ENCODE measurements around the gene TGFB1. TPM values are rescaled to one million over a fixed set of nuclear protein-coding genes. Genes with fewer than 3 reads are reported as not detected.

Gene TGFB1
- total RNA-seq, 1 donor: 18.7 TPM

DNA sequence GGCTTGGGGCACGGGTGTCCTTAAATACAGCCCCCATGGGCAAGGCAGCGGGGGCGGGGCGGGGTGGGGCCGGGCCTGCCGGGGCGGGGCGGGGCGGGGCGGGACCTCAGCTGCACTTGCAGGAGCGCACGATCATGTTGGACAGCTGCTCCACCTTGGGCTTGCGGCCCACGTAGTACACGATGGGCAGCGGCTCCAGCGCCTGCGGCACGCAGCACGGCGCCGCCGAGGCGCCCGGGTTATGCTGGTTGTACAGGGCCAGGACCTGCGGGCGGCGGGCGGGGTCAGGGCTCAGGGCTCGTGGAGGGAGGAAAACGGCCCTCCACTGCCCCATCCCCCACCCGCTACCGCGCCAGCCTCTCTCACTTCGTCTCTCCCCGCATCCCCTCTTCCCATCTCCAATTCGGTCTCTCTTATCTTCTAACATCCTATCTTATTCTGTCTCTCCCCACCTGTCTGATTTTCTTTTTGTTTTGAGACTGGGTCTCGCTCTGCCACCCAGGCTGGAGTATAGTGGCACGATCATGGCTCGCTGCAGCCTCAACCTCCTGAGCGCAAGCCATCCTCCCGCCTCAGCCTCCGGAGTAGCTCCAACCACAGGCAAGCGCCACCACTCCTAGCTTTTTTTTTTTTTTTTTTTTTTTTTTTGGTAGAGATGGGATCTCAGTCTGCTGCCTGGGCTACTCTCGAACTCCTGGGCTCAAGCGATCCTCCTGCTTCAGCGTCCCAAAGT is 22.6 kb downstream of the TGFB1 start:
- TF ChIP-seq CTCF (IDR thresholded peaks at IDR 0.05; ENCODE audit: insufficient read depth, low read length): no peak
- no peak overlapping the region for H3K4me3 ChIP-seq (ENCODE audit: low read depth, low read length)
- DNase-seq (ENCODE audit: low read depth): no peak

GRCh38 chr19:41330481-41330880 is 23.2 kb downstream of the TGFB1 start:
- TF ChIP-seq CTCF (IDR thresholded peaks at IDR 0.05; ENCODE audit: insufficient read depth, low read length): no peak
- no peak for DNase-seq (ENCODE audit: low read depth)
- H3K4me3 ChIP-seq (ENCODE audit: low read depth, low read length): no peak overlapping the region

- DNase-seq (ENCODE audit: low read depth): no peak
- no peak for TF ChIP-seq CTCF (IDR thresholded peaks at IDR 0.05; ENCODE audit: insufficient read depth, low read length)
- no peak overlapping the region for H3K4me3 ChIP-seq (ENCODE audit: low read depth, low read length)
Observed at GRCh38 chr19:41328842-41329225, 24.9 kb downstream of the TGFB1 start.

DNA sequence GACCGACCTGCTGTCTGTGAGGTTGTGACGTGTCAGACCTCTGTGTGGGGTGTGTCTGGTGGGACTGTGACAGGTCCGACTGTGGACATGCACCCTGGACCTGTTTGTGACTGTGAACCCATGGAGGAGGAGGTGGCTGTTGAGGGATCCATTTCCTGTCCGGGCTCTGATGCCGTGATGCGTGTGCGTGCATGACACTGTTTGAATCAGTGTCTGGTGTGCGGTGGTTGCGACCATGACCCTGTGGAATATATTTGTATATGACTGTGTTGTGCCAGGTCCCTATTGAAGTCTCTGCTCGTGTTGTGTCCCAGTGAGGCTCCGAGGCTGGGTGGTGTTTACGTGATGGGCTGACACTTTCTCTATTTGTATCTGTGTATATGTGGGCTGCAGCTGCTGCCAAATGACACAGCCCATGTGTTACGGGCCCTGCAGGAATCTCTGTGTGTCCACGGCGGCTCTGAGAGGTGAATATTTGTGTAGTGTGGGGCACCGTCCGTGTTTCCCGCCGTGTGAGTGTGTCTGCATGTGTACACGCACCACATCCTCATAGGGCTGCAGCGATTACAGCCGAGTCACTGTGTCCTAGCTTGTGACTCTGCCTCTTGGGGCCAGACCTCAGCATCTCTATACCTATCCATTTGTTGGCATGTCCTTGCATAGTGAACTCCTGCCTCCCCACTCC is 25.4 kb downstream of the TGFB1 start:
- no peak overlapping the region for H3K4me3 ChIP-seq (ENCODE audit: low read depth, low read length)
- DNase-seq (ENCODE audit: low read depth): no peak
- no peak for TF ChIP-seq CTCF (IDR thresholded peaks at IDR 0.05; ENCODE audit: insufficient read depth, low read length)

DNA sequence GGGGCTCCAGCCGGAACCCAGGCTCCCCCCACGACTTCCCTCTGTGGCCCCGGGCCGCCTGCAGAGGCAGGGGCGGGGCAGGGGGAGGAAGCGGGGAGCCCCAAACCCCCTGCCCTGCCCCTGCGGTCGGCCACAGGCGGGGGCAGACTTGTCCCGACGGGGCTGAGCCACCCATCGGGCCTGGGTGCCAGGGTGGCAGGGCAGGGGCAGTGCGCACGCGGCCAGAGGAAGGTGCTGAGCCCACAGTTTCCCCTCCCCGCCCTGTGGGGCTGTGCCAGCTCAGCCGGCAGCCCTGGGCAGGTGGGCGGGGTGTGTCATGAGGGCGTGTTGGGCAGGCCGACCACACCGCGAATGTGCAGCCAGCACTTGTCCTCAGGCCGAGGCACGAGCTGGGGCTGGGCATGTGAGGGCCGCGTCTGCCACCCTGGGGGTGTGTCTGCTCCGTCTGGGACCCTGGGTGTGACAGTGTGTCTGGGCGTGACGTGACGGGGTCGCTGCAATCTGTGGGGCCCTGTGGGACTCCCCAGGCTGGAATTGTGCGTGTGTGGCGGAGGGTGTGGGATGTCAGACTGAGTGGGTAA is 26.1 kb downstream of the TGFB1 start:
- no peak for DNase-seq (ENCODE audit: low read depth)
- no peak for TF ChIP-seq CTCF (IDR thresholded peaks at IDR 0.05; ENCODE audit: insufficient read depth, low read length)
- H3K4me3 ChIP-seq (ENCODE audit: low read depth, low read length): no peak overlapping the region

- no peak overlapping the region for H3K4me3 ChIP-seq (ENCODE audit: low read depth, low read length)
- TF ChIP-seq CTCF (IDR thresholded peaks at IDR 0.05; ENCODE audit: insufficient read depth, low read length): no peak
- DNase-seq (ENCODE audit: low read depth): no peak
Observed at GRCh38 chr19:41327076-41327575, 26.6 kb downstream of the TGFB1 start.

All from fibroblast of the aortic adventitia (primary cell).